T1000 (cell line): ENCODE results near the gene PEX19.

Experiments used
- DNase-seq: peaks from one replicate; lab custom pipeline; 2025; ENCODE audit warnings: mixed read lengths; lab: John Stamatoyannopoulos, UW

The PEX19 gene

DNA sequence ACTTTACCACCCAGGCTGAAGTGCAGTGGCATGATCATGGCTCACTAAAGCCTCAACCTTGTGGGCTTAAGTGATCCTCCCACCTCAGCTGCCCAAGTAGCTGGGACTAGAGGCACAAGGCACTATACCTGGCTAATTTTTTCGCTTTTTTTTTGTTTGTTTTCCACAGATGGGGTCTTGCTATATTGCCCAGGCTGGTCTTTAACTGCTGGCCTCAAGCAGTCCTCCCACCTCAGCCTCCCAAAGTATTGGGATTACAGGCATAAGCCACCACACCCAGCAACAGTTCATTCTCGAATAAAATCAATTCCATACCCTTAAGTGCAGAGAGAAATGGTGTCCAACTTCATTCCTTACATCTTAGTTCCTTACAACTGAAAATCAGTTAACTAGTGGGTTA, 47.4 kb downstream of the PEX19 start:
- DNase-seq = no peak

DNA sequence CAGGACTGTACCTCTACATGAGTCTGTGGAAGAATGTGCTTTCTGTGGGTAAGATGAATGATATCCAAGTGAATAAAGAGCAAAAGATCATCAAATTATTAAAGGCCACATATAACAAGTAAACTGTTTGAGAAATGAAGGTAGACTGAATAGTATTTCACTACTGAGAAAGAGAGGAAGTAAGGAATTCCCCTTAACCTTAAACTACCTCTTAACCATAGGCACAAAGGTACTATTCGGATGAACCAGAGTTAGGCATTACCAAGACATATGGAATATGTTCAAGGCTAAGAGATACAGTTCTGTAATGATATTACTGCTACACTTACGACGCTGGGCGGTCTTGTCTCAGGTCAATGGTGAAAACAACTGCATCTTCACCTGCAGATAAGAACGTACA, 48.1 kb downstream of the PEX19 start:
- no peak for DNase-seq

DNA sequence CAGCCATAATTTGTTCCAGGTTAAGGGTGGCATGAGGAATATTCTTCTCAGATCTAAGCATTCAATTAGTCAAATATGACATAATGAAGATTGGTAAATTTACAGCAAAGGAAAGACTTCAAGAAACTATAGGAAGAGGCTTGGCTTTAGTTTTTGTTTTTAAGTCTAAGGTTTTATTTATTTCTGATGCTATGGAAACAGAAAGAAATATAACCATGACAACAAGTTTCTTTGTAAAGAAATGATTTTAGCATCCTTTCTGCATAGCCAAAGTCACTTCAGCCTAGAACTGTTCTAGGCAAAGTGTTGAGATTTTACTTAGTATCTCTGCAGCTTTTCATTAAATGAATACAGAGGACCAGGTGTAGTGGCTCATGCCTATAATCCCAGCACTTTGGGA, 52.0 kb downstream of the PEX19 start:
- DNase-seq = no peak

DNA sequence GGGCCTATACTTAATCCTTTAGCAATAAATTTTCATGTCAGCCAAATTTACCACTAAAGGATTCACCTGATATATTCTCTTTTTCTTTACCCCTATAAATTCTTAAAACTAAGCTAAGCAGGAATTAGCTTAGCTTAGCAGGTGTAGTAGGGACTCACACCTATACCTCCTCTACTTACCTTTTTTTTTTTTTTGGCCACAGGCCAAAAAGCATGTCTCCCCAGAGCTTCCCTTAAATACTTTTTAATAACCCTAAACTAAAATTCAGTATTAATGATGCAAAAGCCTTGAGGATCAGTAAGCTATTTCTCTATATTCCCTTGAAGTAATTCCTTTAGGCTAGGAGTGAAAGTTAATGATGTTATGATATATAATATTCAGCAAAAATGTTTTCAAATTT, 56.5 kb downstream of the PEX19 start:
- DNase-seq = no peak

DNA sequence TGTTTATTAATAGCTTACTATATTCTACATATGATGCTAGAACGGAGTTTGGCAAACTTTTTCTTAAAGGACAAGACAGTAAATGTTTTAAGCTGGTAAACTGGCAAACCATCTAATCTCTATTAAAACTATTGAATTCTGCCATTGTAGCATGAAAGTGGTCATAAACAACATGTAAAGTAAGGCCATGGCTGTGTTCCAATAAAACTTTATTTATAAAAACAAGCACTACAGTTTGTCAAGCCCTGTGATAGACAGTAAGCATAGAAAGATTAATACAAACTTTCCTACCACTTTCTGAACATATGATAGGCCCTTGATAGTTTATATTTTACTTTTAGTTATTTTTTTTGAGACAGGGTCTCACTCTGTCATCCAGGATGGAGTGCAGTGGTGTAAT, 57.4 kb downstream of the PEX19 start:
- DNase-seq = no peak

DNA sequence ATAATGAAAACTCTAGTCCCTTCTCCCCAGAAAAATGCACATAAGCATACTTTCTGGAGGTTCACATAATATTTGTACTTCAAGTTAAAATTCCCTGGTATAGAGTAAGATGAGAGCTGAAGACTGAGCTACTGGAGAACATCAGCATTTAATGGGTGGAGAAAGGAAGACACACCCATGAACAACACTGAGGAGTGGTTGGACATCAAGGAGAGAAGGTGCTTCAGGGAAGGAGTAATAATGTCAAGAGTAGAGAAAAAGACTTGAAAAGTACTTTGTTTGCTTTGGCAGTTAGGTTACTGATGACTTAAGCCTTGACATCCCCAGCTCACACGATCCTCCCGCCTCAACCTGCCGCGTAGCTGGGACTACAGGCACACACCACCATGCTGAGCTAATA, 57.9 kb downstream of the PEX19 start:
- DNase-seq = no peak
